ENCODE data around the gene MUC5B.
"Not testable (repeated sequence)": the region's sequence is repeated elsewhere in the genome, so short reads cannot be mapped to it uniquely, and the experiment has no call there.

Gene MUC5B

DNA sequence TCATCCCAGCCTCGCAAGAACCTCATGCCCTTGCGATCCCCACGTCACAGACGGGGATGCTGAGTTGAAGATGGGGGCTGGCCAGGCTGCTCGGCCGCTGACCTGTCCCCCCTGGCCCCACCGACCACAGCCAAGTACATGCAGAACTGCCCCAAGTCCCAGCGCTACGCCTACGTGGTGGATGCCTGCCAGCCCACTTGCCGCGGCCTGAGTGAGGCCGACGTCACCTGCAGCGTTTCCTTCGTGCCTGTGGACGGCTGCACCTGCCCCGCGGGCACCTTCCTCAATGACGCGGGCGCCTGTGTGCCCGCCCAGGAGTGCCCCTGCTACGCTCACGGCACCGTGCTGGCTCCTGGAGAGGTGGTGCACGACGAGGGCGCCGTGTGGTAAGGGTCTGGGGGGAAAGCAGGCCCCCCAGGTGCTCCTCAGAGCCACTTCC is 10.0 kb downstream of the MUC5B start:
- no peak for DNase-seq (ENCODE audit: low read depth)

DNA sequence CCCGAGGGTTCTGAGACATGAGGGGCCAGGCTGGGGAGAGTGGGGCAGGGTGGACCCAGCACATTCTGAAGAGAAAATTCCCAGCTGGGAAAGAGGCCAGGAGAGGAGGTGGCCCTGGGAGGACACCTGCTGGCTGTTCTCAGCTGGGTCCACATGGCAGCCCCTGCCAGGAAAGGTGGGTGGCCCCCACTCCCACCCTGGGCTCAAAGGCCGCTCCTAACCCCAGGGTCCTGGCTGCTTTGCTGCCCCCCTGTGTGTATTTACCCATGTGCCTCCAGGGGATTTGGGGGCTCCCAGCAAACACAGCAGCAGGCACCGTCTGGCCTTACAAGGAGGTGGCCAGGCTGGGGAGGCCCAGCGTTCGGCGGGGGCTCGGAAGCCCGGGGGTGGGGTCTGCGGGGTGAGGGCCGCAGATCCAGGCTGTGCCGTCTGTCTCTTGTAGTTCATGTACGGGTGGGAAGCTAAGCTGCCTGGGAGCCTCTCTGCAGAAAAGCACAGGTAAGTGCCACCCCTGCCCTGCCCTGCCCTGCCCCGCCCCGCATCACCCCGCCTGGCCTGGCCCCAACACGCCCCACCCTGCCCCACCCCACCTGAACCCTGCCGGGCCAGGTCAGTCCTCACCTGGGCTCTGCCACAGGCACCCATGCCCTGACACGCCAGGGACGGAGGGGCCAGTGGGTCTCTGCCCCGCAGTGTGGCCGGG is 10.6 kb downstream of the MUC5B start:
- DNase-seq (ENCODE audit: low read depth) = no peak

GRCh38 chr11:1234054-1234720 is 11.3 kb downstream of the MUC5B start:
- DNase-seq (ENCODE audit: low read depth) = no peak

- DNase-seq (ENCODE audit: low read depth) = no peak
These were observed 12.0 kb downstream of the MUC5B start for GRCh38 chr11:1234771-1235305.

DNA sequence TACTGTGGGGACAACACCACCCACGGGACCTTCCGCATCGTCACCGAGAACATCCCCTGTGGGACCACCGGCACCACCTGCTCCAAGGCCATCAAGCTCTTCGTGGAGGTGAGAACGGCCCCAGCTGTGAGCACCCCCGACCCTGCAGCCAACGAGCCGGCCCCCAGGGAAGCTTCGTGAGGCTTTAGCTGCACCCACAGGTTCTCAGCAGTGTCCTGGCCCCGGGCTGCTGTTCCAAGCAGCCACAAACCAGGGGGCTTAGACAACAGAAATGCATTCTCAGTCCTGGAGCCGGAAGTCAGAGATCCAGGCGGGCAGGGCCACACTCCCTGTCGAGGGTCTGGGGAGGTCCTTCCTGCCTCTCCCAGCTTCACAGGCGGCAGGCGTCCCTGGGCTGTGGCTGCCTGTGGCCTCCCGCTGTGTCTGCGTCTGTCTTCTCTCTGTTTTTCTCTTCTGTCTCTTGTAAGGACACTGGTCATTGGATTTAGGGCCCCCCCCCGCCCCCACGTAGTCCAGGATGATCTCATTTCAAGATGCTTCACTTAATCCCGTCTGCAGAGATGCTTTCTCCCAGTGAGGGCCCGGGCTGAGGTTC is 12.5 kb downstream of the MUC5B start:
- no peak for DNase-seq (ENCODE audit: low read depth)

GRCh38 chr11:1235901-1236315 is 13.0 kb downstream of the MUC5B start:
- DNase-seq (ENCODE audit: low read depth) = no peak

DNA sequence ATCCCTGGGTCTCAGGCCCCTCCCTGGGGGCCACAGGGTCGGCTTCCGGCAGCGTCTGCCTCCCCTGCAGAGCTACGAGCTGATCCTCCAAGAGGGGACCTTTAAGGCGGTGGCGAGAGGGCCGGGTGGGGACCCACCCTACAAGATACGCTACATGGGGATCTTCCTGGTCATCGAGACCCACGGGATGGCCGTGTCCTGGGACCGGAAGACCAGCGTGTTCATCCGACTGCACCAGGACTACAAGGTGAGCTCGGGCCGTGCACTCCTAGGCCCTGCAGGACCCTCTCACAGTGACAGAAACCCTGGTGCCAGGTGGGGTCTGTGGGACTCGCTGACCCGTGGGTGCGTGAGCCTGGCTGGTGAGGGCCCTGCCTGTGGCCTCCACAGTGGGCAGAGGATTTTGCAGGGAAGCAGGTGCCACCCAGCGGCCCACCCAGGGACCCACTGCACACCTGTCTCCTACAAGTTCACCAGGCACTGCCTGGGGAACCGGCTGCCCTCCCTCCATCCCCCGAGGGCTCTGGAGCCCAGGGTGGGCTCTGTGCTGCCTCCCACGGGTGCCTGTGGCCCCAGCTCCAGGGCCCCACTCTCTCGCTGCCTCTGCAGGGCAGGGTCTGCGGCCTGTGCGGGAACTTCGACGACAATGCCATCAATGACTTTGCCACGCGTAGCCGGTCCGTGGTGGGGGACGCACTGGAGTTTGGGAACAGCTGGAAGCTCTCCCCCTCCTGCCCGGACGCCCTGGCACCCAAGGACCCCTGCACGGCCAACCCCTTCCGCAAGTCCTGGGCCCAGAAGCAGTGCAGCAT is 13.7 kb downstream of the MUC5B start:
- DNase-seq (ENCODE audit: low read depth) = no peak

GRCh38 chr11:1237128-1237580 is 14.3 kb downstream of the MUC5B start:
- no peak for DNase-seq (ENCODE audit: low read depth)

DNA sequence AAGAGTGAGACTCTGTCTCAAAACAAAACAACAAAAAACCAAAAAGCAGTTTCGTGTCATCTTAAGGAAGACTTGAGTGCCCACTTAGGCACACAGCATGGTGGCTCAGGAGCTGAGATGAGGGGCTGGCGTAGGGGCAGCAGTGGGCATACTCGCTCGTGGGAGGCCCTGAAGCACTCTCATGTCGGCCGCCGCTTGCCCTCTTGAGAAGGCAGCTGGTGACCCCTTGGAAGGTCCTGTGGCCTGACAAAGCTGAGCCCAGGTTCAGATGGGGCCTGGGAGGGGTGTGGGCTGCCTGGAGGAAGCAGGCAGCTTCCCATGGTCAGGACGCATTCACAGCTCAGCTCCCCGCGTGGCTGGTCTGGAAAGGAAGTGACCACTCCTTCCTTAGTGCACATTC is 15.0 kb downstream of the MUC5B start:
- no peak for DNase-seq (ENCODE audit: low read depth)

DNA sequence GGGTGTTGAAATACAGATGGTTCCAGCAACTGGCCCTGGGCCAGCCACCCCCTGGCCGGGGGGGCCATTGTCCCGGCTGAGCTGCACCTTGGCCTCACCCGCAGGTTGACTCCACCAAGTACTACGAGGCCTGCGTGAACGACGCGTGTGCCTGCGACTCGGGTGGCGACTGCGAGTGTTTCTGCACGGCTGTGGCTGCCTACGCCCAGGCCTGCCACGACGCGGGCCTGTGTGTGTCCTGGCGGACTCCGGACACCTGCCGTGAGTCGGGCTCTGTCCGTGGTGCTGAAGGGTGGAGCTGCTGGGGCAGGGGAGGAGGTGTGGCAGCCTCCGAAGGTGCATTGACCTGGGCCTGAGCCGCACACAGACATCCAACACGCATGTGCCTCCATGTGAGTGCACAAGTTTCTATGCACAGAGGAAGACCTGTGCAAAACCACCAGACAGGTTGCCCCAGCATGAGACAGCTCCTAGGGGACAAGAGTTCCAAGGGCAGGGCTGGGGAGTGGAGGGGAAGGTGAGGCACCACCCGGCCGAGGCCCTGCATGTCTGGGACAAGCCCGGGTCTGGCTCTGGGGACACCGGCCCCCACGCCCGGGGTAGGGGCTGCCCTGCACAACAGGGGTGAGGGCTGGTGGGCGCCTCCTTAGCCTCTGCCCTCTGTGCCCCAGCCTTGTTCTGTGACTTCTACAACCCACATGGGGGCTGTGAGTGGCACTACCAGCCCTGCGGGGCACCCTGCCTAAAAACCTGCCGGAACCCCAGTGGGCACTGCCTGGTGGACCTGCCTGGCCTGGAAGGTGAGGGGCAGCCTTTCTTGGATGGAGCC is 16.1 kb downstream of the MUC5B start:
- DNase-seq (ENCODE audit: low read depth) = no peak

DNA sequence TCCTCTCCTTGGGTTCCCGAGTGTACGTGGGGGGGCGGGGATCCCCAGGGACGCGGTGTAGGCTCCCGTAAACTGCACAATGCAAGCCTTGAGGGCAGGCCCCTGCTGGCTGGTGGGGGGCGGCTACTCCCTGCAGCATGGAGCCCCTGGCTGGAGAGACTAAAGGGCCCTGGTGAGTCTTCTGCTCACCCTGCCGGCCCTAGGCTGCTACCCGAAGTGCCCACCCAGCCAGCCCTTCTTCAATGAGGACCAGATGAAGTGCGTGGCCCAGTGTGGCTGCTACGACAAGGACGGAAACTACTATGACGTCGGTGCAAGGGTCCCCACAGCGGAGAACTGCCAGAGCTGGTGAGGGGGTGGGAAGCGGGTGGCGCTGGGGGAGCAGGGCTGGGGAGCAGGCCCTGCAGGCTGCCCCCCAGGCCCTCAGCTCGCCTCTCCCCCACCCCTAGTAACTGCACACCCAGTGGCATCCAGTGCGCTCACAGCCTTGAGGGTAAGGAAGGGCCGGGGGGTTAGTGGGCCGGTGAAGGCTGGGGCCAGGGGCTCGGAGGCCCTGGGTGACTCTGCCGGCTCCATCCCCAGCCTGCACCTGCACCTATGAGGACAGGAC is 16.8 kb downstream of the MUC5B start:
- no peak for DNase-seq (ENCODE audit: low read depth)

DNA sequence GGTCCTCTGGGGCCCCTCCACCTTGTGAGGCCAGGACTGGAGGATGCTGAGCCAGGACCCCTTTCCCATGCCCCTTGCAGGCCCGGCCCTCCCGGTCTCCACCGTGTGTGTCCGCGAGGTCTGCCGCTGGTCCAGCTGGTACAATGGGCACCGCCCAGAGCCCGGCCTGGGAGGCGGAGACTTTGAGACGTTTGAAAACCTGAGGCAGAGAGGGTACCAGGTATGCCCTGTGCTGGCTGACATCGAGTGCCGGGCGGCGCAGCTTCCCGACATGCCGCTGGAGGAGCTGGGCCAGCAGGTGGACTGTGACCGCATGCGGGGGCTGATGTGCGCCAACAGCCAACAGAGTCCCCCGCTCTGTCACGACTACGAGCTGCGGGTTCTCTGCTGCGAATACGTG is 17.9 kb downstream of the MUC5B start:
- DNase-seq (ENCODE audit: low read depth) = no peak

- DNase-seq (ENCODE audit: low read depth) = no peak
These were observed 18.8 kb downstream of the MUC5B start for GRCh38 chr11:1241706-1242105.

GRCh38 chr11:1242289-1242688 is 19.4 kb downstream of the MUC5B start:
- no peak for DNase-seq (ENCODE audit: low read depth)

DNA sequence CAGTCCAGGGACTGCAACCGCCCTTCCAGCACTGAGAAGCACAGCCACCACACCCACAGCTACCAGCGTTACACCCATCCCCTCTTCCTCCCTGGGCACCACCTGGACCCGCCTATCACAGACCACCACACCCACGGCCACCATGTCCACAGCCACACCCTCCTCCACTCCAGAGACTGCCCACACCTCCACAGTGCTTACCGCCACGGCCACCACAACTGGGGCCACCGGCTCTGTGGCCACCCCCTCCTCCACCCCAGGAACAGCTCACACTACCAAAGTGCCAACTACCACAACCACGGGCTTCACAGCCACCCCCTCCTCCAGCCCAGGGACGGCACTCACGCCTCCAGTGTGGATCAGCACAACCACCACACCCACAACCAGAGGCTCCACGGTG is 19.9 kb downstream of the MUC5B start:
- DNase-seq (ENCODE audit: low read depth) = not testable (repeated sequence)

GRCh38 chr11:1243521-1243920 is 20.7 kb downstream of the MUC5B start:
- DNase-seq (ENCODE audit: low read depth) = not testable (repeated sequence)

DNA sequence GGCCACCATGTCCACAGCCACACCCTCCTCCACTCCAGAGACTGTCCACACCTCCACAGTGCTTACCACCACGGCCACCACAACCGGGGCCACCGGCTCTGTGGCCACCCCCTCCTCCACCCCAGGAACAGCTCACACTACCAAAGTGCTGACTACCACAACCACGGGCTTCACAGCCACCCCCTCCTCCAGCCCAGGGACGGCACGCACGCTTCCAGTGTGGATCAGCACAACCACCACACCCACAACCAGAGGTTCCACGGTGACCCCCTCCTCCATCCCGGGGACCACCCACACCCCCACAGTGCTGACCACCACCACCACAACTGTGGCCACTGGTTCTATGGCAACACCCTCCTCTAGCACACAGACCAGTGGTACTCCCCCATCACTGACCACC is 21.7 kb downstream of the MUC5B start:
- DNase-seq (ENCODE audit: low read depth) = not testable (repeated sequence)

- not testable (repeated sequence) for DNase-seq (ENCODE audit: low read depth)
These were observed 22.9 kb downstream of the MUC5B start for GRCh38 chr11:1245717-1246116.

GRCh38 chr11:1246301-1246700 is 23.4 kb downstream of the MUC5B start:
- not testable (repeated sequence) for DNase-seq (ENCODE audit: low read depth)

DNA sequence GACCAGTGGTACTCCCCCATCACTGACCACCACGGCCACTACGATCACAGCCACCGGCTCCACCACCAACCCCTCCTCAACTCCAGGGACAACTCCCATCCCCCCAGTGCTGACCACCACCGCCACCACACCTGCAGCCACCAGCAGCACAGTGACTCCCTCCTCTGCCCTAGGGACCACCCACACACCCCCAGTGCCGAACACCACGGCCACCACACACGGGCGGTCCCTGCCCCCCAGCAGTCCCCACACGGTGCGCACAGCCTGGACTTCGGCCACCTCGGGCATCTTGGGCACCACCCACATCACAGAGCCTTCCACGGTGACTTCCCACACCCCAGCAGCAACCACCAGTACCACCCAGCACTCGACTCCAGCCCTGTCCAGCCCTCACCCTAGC is 24.2 kb downstream of the MUC5B start:
- not testable (repeated sequence) for DNase-seq (ENCODE audit: low read depth)

- not testable (repeated sequence) for DNase-seq (ENCODE audit: low read depth)
These were observed 26.1 kb downstream of the MUC5B start for GRCh38 chr11:1248951-1249350.
